Fibroblast of skin of right biceps (primary cell): ENCODE results near the gene NECAB2.

ENCODE experiments used
- DNase-seq: peaks from one replicate; pipeline ENCODE4 v3.0.0-alpha.2; 2013

The NECAB2 gene

GRCh38 chr16:84047626-84048025 is 79.6 kb downstream of the NECAB2 start:
- no peak for DNase-seq

GRCh38 chr16:84048270-84048669 is 80.2 kb downstream of the NECAB2 start:
- DNase-seq, result no peak

DNA sequence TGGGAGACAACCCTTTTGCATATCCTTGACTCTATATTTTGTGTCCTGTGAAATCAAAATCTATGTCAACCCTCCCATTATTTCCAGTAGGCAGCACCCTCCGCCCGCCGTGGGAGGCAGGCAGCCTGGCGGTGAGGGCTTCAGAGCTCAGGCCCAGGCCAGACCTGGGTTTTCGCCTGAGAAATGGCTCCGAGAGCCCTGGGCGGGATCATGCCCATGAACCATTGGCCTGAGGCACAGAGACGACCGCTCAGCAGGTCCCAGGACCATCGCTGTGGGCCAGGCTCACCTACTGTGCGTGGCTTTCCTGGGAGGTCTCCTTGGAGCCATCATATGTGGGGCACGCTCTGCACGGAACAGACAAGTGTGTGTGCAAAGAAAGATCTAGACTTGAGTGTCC is 80.8 kb downstream of the NECAB2 start:
- no peak for DNase-seq

- DNase-seq, result no peak
Observed at GRCh38 chr16:84049403-84050060, 81.5 kb downstream of the NECAB2 start.

DNA sequence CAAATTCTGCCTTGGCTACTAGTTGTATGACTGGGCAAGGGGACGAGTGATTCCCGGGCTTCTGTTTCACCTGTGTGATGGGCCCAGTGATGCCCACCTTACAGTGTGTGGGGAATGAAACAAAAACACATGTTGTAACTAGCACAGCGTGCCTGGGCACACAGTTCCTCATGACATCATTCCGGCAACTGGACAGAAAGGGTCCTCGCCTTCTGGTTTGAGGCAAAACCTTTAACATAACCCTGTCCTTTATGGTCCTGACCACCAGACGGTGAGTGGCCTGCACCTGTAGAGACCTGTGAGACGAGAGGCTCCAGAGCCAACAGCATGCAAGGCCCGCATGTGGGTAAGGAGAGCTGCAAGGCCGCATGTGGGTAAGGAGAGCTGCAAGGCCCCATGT is 82.3 kb downstream of the NECAB2 start:
- no peak for DNase-seq

GRCh38 chr16:84052071-84052622 is 84.1 kb downstream of the NECAB2 start:
- DNase-seq, result no peak
